IMR-90 (cell line): ENCODE data around the gene CDKN1C. TPM values are rescaled to one million over a fixed set of nuclear protein-coding genes. Genes with fewer than 3 reads are reported as not detected.

Source experiments
- ATAC-seq: fragments of 200-7000 bp; cut with Tn5 transposase; 2 replicates; pipeline ENCODE4 v1.9.1; 2020; ENCODE audit warnings: low read depth, mild to moderate bottlenecking, moderate library complexity
- BruUV-seq: library from RNA; stranded (reverse); fragments of 400-500 nt; replicated peaks from 2 replicates; lab custom pipeline; 2021; lab: Mats Ljungman, UMichigan
- CTCF ChIA-PET: fragments of 300-600 bp; formaldehyde crosslinking; extraction: SDS; loops from one replicate; lab custom pipeline; 2021; ENCODE audit warnings: antibody characterized with exemption; lab: Yijun Ruan, JAX
- POLR2A ChIA-PET: fragments of 300-600 bp; sonication (Branson Sonifier 250); formaldehyde crosslinking; loops from one replicate; lab custom pipeline; 2022; ENCODE audit warnings: antibody characterized with exemption; ENCODE audit not compliant: unreplicated experiment; lab: Charles Lee
- DNase-seq: peaks from one replicate; pipeline ENCODE4 v3.0.0; 2013
- H2AFZ ChIP-seq: replicated peaks from 2 replicates; pipeline ENCODE3; 2013; ENCODE audit warnings: low read length, mild to moderate bottlenecking; ENCODE audit not compliant: poor library complexity
- H2AK5ac ChIP-seq: 2 replicates; pipeline ENCODE4 v1.6.1; 2013; ENCODE audit warnings: low read depth, low read length, inconsistent platforms
- H2AK9ac ChIP-seq: replicated peaks from 2 replicates; pipeline ENCODE3; 2013; ENCODE audit warnings: mild to moderate bottlenecking, low read depth, low read length, moderate library complexity; ENCODE audit not compliant: poor library complexity
- H2BK120ac ChIP-seq: 2 replicates; pipeline ENCODE4 v1.6.1; 2013; ENCODE audit warnings: low read depth, low read length, inconsistent platforms
- H2BK15ac ChIP-seq: 3 replicates; pipeline ENCODE4 v1.6.1; 2013; ENCODE audit warnings: low read depth, low read length, inconsistent platforms
- H2BK20ac ChIP-seq: 2 replicates; pipeline ENCODE4 v1.6.1; 2013; ENCODE audit warnings: low read depth, mild to moderate bottlenecking, inconsistent platforms, low read length, moderate library complexity
- H2BK5ac ChIP-seq: 2 replicates; pipeline ENCODE4 v1.6.1; 2013; ENCODE audit warnings: mild to moderate bottlenecking, low read depth, low read length, inconsistent platforms; ENCODE audit not compliant: poor library complexity, severe bottlenecking
- H3K14ac ChIP-seq: replicated peaks from 2 replicates; pipeline ENCODE4 v1.6.1; 2013; ENCODE audit warnings: low read depth, low read length, inconsistent platforms
- H3K18ac ChIP-seq: 2 replicates; pipeline ENCODE4 v1.6.1; 2013; ENCODE audit warnings: low read depth, low read length, control low read depth
- H3K23ac ChIP-seq: 2 replicates; pipeline ENCODE4 v1.6.1; 2013; ENCODE audit warnings: low read depth, low read length, inconsistent platforms
- H3K27ac ChIP-seq: 2 replicates; pipeline ENCODE4 v1.5.1; 2013; ENCODE audit warnings: mild to moderate bottlenecking, control low read depth, low read length; ENCODE audit not compliant: insufficient read depth
- H3K27me3 ChIP-seq: 2 replicates; pipeline ENCODE4 v1.6.1; 2013; ENCODE audit warnings: low read length; ENCODE audit not compliant: control insufficient read depth, insufficient read depth
- H3K36me3 ChIP-seq: 2 replicates; pipeline ENCODE4 v1.6.1; 2013; ENCODE audit warnings: low read length, mixed read lengths; ENCODE audit not compliant: control insufficient read depth, insufficient read depth
- H3K4ac ChIP-seq: 2 replicates; pipeline ENCODE4 v1.6.1; 2013; ENCODE audit warnings: low read depth, low read length, inconsistent platforms
- H3K4me1 ChIP-seq: 2 replicates; pipeline ENCODE4 v1.6.1; 2013; ENCODE audit warnings: low read length, mixed read lengths; ENCODE audit not compliant: control insufficient read depth, insufficient read depth
- H3K4me2 ChIP-seq: 2 replicates; pipeline ENCODE4 v1.6.1; 2013; ENCODE audit warnings: low read depth, mild to moderate bottlenecking, control low read depth, low read length, moderate library complexity
- H3K4me3 ChIP-seq: 2 replicates; pipeline ENCODE4 v1.5.1; 2013; ENCODE audit warnings: low read depth, mild to moderate bottlenecking, control low read depth, low read length, moderate library complexity; ENCODE audit not compliant: insufficient read depth
- H3K56ac ChIP-seq: 2 replicates; pipeline ENCODE4 v1.6.1; 2013; ENCODE audit warnings: low read length, inconsistent platforms; ENCODE audit not compliant: insufficient read depth; ENCODE audit errors: extremely low read depth
- H3K79me1 ChIP-seq, 2 experiments: 2 replicates each; pipeline ENCODE4 v1.6.1; 2013; ENCODE audit warnings: low read length in 2 of 2, inconsistent platforms in 1 of 2, low read depth in 1 of 2
- H3K9ac ChIP-seq: 2 replicates; pipeline ENCODE4 v1.6.1; 2013; ENCODE audit warnings: low read depth, low read length, control low read depth
- H3K9me1 ChIP-seq: 2 replicates; pipeline ENCODE4 v1.6.1; 2013; ENCODE audit warnings: low read length, inconsistent platforms; ENCODE audit not compliant: insufficient read depth
- H3K9me3 ChIP-seq: 2 replicates; pipeline ENCODE4 v1.6.1; 2013; ENCODE audit warnings: low read length; ENCODE audit not compliant: control insufficient read depth, insufficient read depth
- H4K20me1 ChIP-seq: 2 replicates; pipeline ENCODE4 v1.6.1; 2013; ENCODE audit warnings: low read length, inconsistent platforms; ENCODE audit not compliant: insufficient read depth
- H4K5ac ChIP-seq: 2 replicates; pipeline ENCODE4 v1.6.1; 2013; ENCODE audit warnings: mild to moderate bottlenecking, low read depth, low read length, control low read depth
- H4K8ac ChIP-seq, 2 experiments: 2 replicates each; pipeline ENCODE4 v1.6.1; 2013; ENCODE audit warnings: low read depth in 2 of 2, low read length in 2 of 2, control low read depth in 1 of 2, inconsistent platforms in 1 of 2
- H4K91ac ChIP-seq: 2 replicates; pipeline ENCODE4 v1.6.1; 2013; ENCODE audit warnings: low read depth, low read length, inconsistent platforms; ENCODE audit not compliant: insufficient read depth
- BHLHE40 ChIP-seq: fragments of 150-350 bp; IDR thresholded peaks from 2 replicates; pipeline ENCODE4 v1.6.1; 2016; ENCODE audit warnings: mild to moderate bottlenecking, low read depth, low read length
- CEBPB ChIP-seq: IDR thresholded peaks from 2 replicates; pipeline ENCODE4 v1.6.1; 2012; ENCODE audit warnings: low read depth, low read length, improper control_type of control experiment
- CHD1 ChIP-seq: IDR thresholded peaks from 2 replicates; pipeline ENCODE4 v1.6.1; 2012; ENCODE audit warnings: low read depth, low read length, improper control_type of control experiment
- ELK1 ChIP-seq: fragments of 150-350 bp; IDR thresholded peaks from 2 replicates; pipeline ENCODE4 v1.6.1; 2016; ENCODE audit warnings: low read depth, mild to moderate bottlenecking, low read length, moderate library complexity, borderline replicate concordance
- MXI1 ChIP-seq: IDR thresholded peaks from 2 replicates; pipeline ENCODE4 v1.6.1; 2012; ENCODE audit warnings: low read depth, mild to moderate bottlenecking, low read length, moderate library complexity, borderline replicate concordance
- POLR2A ChIP-seq: IDR thresholded peaks from 2 replicates; pipeline ENCODE4 v1.6.1; 2012; ENCODE audit warnings: mild to moderate bottlenecking, low read depth, low read length
- RAD21 ChIP-seq: IDR thresholded peaks from 2 replicates; pipeline ENCODE4 v1.6.1; 2012; ENCODE audit warnings: low read length, improper control_type of control experiment
- RFX5 ChIP-seq: IDR thresholded peaks from 2 replicates; pipeline ENCODE4 v1.8.0; 2012; ENCODE audit warnings: low read depth, mild to moderate bottlenecking, low read length, moderate library complexity
- WGBS, 2 experiments: methylation state at CpG; one replicate each; pipeline versions ENCODE4 v1.1.5 to v1.1.7; 2013; ENCODE audit warnings: missing lambda C conversion rate in 2 of 2; ENCODE audit not compliant: insufficient read length in 1 of 2; ENCODE audit errors: extremely low coverage in 2 of 2; 5-methylcytosine and 5-hydroxymethylcytosine counted together
- dilution Hi-C: fragments of 300-500 bp; cut with HindIII; formaldehyde crosslinking; loops from one replicate; pipeline ENCODE4 v1.14.3; 2018; ENCODE audit warnings: low sequenced_read_pairs; ENCODE audit not compliant: unreplicated experiment
- in situ Hi-C: fragments of 300-500 bp; cut with MboI; formaldehyde crosslinking; loops from 3 replicates; pipeline ENCODE4 v1.14.3; 2019; ENCODE audit warnings: low sequenced_read_pairs, inconsistent platforms, mixed read lengths
- intact Hi-C: fragments of 100-400 bp; cut with micrococcal nuclease; formaldehyde crosslinking; loops from 2 replicates; pipeline ENCODE4 v1.10.0; 2022
- polyA plus RNA-seq, 3 experiments: library from polyadenylated mRNA; depleted of rRNA; stranded (reverse); fragments of >200 nt; gene quantifications; 2 replicates each; pipeline ENCODE4 v1.2.3, GENCODE V29; 2012; ENCODE audit warnings: low replicate concordance in 1 of 3
- total RNA-seq: library from RNA; depleted of rRNA; stranded (reverse); fragments of >200 nt; gene quantifications from 2 replicates; pipeline ENCODE4 v1.2.3, GENCODE V29; 2012

The CDKN1C gene
- total and polyA plus RNA-seq, 2 of the 4 experiments (the other 2 are of a cell fraction): 1.6 to 3.0 TPM

- dilution Hi-C loops: no loop called here
- CTCF ChIA-PET: no interaction called here
- WGBS, 2 experiments: 84% methylated on average over 4 of the region's 10 CpGs; no CpG with 5 or more reads in 1 of the 2 experiments
These were observed 10.6 kb downstream of the CDKN1C start for GRCh38 chr11:2874963-2875362.

More at GRCh38 chr11:2874963-2875362, 10.6 kb downstream of the CDKN1C start:
- Histone ChIP-seq H3K27ac (no peak overlapping the region), H3K79me1 (no peaks in the 10 kb centered on the region), H2AK5ac (no peak overlapping the region), H3K4me1 (no peaks in the 10 kb centered on the region), H4K8ac (no peak overlapping the region), H2BK120ac (no peak overlapping the region), H3K14ac (no peak overlapping the region), H3K9me1 (no peaks in the 10 kb centered on the region), H3K4me3 (no peak overlapping the region), H3K4ac (no peak overlapping the region), H4K20me1 (no peaks in the 10 kb centered on the region), H3K36me3 (peaks cover 4% of the 10 kb centered on the region; the same call in 1 of the 2 replicates), H3K4me2 (no peak overlapping the region), H2BK5ac (no peak overlapping the region), H3K27me3 (peaks cover 34% of the 10 kb centered on the region), H3K9ac (no peak overlapping the region), H3K56ac (no peak overlapping the region), H3K9me3 (peaks cover 12% of the 10 kb centered on the region), H2AFZ (no peak overlapping the region), H4K5ac (no peak overlapping the region), H3K18ac (no peak overlapping the region), H3K23ac (no peak overlapping the region), H2BK20ac (no peak overlapping the region), H2AK9ac (peak overlapping the region; percentile 12), H2BK15ac (no peak overlapping the region), H4K91ac (no peak overlapping the region)
- DNase-seq (no peak), ATAC-seq (no peak)
- BruUV-seq: no TSS peak
- POLR2A ChIA-PET: no interaction called here
- in situ Hi-C loops: loop anchor here (5.0 to 25.0 kb wide), 2 partner anchors 178 to 688 kb away; partner anchors contain the start of gene KCNQ1OT1
- intact Hi-C loops: no loop called here
- no peak for TF ChIP-seq RAD21
- no peak for TF ChIP-seq MXI1
- TF ChIP-seq RFX5: no peak
- no peak for TF ChIP-seq CEBPB
- TF ChIP-seq ELK1: no peak
- no peak for TF ChIP-seq POLR2A
- TF ChIP-seq CHD1: no peak
- no peak for TF ChIP-seq BHLHE40
